ENCODE data around the gene ZBTB20. TPM values are rescaled to one million over a fixed set of nuclear protein-coding genes. Genes with fewer than 3 reads are reported as not detected.

ZBTB20 gene
- total and polyA plus RNA-seq, 10 of the 15 experiments (the other 5 are each of a cell fraction or from before 2014, with no cell fraction given), result 0.20 to 5.5 (median 2.2) TPM

DNA sequence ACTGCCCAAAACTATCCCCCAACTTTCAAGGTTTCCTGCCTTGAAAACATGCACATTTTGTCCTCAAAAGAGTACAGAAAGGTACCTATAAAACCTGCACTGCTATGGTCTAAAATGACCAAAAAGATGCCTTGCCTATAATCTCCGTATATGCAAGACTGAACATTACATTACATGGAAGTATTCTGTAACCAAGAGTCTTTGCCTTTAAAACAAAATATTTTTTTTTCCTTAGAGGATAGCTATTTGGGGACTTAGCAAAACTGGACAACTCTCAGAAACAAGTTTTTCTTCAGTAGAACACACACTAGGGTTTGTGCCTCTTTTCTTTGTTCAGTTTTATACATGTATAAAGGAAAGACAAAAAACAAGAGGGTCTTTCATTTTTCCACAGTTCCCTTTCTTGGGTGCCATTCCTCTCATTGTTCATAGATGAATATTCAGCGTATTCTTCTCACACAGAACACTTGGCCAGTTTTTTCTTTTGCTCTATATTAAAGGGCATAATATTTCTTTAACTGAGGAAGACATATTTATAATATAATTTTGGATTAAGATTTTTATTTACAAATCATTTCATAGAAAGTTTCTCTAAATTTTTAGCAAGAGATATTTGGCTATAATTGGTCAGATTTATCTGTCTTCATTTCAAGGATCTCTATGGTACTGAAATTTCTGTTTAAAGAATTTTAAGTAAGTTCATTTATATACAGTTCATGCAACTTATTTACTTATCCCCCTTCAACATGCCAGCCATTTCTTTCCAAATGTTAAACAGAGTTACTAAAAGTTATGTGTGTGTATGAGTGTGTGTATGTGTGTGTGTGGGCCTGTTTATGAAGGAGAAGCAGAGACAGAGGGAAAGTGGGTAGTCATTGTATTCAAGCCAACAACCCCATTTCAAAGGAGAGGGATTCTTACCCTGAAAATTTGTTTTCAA, 142.6 kb downstream of the ZBTB20 start (continued):
- TF ChIP-seq, protein P1, sequence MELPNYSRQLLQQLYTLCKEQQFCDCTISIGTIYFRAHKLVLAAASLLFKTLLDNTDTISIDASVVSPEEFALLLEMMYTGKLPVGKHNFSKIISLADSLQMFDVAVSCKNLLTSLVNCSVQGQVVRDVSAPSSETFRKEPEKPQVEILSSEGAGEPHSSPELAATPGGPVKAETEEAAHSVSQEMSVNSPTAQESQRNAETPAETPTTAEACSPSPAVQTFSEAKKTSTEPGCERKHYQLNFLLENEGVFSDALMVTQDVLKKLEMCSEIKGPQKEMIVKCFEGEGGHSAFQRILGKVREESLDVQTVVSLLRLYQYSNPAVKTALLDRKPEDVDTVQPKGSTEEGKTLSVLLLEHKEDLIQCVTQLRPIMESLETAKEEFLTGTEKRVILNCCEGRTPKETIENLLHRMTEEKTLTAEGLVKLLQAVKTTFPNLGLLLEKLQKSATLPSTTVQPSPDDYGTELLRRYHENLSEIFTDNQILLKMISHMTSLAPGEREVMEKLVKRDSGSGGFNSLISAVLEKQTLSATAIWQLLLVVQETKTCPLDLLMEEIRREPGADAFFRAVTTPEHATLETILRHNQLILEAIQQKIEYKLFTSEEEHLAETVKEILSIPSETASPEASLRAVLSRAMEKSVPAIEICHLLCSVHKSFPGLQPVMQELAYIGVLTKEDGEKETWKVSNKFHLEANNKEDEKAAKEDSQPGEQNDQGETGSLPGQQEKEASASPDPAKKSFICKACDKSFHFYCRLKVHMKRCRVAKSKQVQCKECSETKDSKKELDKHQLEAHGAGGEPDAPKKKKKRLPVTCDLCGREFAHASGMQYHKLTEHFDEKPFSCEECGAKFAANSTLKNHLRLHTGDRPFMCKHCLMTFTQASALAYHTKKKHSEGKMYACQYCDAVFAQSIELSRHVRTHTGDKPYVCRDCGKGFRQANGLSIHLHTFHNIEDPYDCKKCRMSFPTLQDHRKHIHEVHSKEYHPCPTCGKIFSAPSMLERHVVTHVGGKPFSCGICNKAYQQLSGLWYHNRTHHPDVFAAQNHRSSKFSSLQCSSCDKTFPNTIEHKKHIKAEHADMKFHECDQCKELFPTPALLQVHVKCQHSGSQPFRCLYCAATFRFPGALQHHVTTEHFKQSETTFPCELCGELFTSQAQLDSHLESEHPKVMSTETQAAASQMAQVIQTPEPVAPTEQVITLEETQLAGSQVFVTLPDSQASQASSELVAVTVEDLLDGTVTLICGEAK (IDR thresholded peaks at IDR 0.05; ENCODE audit: borderline replicate concordance), result no peak

DNA sequence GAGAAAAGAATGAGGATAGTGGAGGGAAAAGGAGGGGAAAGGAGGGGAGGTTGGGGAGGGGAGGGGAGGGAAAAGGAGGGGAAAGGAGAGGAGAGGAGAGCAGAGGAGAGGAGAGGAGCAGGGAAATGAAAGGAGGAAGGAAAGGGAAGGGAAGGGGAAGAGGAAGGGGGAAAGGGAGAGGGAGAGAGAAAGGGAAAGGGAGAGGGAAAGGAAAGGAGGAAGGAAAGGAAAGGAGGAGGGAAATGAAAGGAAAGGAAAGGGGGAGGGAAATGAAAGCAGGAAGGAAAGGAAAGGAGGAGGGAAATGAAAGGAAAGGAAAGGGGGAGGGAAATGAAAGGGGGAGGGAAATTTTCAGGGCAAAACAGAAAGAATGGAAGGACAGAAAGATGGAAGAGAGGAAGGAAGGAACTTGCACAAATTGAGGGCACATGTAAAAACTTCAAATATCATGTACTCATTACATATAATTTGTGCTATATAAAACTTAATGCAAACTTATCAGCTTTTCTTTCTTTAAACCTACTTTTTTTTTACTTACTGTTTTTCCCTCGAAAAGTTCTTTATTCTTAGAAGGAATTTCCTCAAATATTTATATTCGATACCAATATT, 148.0 kb downstream of the ZBTB20 start:
- no TSS peak for BruUV-seq (replicated peaks)
- Histone ChIP-seq H3K4me2 (ENCODE audit: control insufficient read depth, insufficient read depth) (no peak overlapping the region), H3K79me2 (ENCODE audit: control insufficient read depth, insufficient read depth, low read length) (no peaks in the 10 kb centered on the region), H3K27ac (ENCODE audit: control insufficient read depth, insufficient read depth) (no peak overlapping the region), H3K4me3 (no peak overlapping the region), H3K27me3 (replicated peaks in 1 of 2; ENCODE audit: control insufficient read depth in 2 of 2, insufficient read depth in 2 of 2, low read length in 1 of 2) (no peaks in the 10 kb centered on the region), H3K36me3 (ENCODE audit: control insufficient read depth in 2 of 2, insufficient read depth in 2 of 2, low read length in 1 of 2) (no peaks in the 10 kb centered on the region), H3K9me3 (replicated peaks; ENCODE audit: control insufficient read depth, insufficient read depth, low read length) (no peaks in the 10 kb centered on the region; the same call in 2 of the 3 replicates), H3K4me1 (ENCODE audit: control insufficient read depth, insufficient read depth, low read length) (no peaks in the 10 kb centered on the region), H2AFZ (ENCODE audit: control insufficient read depth, low read depth, low read length) (no peak overlapping the region), H4K20me1 (ENCODE audit: control insufficient read depth, insufficient read depth) (no peaks in the 10 kb centered on the region), H3K9ac (ENCODE audit: control insufficient read depth, insufficient read depth, low read length) (no peak overlapping the region)
- no peak for FAIRE-seq
- 70% methylated on average over 2 of the region's 2 CpGs for WGBS (ENCODE audit: insufficient coverage, insufficient replicate concordance, low lambda C conversion rate, missing lambda C conversion rate)
- no peak for DNase-seq (ENCODE audit: low read depth, low spot score)
- POLR2A ChIA-PET, result no interaction called here
- SMC1A ChIA-PET (ENCODE audit: uncharacterized antibody, unreplicated experiment), result interaction anchor here (1.8 kb wide), 1 partner anchor 12 kb away, joined by 3 read pairs; no protein-coding TSS in a partner anchor
- CTCF ChIA-PET, result interaction anchor here (1.0 kb wide), 1 partner anchor 10 kb away, joined by 3 read pairs; no protein-coding TSS in a partner anchor
- RAD21 ChIA-PET (ENCODE audit: unreplicated experiment), result no interaction called here
- intact Hi-C loops (cut with micrococcal nuclease; ENCODE audit: unreplicated experiment), result no loop called here
- TF ChIP-seq ZNF622 (IDR thresholded peaks at IDR 0.05), result no peak
- in situ Hi-C loops (cut with MboI), result no loop called here
- ATAC-seq, result no peak
